ENCODE measurements around the gene LAPTM5. TPM values are rescaled to one million over a fixed set of nuclear protein-coding genes. Genes with fewer than 3 reads are reported as not detected.
A peak's percentile ranks its signal among the peaks of the same experiment; 100 is the strongest.

The LAPTM5 gene
- polyA plus RNA-seq, 3 donors, result 1,019 to 1,669 (median 1,153) TPM

DNA sequence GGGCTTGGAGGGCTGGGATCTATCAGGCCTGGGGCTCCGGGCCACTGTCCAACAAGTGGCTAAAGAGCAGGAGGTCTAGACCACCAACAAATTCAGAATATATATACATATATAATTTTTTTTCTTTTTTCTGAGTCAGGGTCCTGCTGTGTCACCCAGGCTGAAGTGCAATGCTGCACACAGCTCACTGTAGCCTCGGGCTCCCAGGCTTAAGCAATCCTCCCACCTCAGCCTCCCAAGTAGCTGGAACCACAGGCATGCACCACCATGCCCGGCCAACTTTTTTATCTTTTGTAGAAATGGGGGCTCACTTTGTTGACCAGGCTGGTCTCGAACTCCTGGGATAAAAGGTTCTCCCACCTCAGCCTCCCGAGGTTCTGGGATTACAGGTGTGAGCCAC, 6.8 kb upstream of the LAPTM5 start:
- Histone ChIP-seq H3K9me3 (replicated peaks in 1 of 2; ENCODE audit: control insufficient read depth in 1 of 2, insufficient read depth in 1 of 2, low read length in 2 of 2) (no peaks in the 10 kb centered on the region), H3K27me3 (ENCODE audit: control insufficient read depth in 2 of 2, insufficient read depth in 2 of 2, low read length in 2 of 2) (no peaks in the 10 kb centered on the region), H2AFZ (ENCODE audit: insufficient read depth, low read depth, low read length, poor library complexity, severe bottlenecking) (no peak overlapping the region), H3K27ac (ENCODE audit: low read depth in 1 of 2, low read length in 2 of 2) (no peak overlapping the region), H4K20me1 (ENCODE audit: insufficient read depth, low read length) (peaks cover 38% of the 10 kb centered on the region), H3K4me3 (replicated peaks in 1 of 3; ENCODE audit: low read depth in 2 of 3, low read length in 3 of 3) (no peak overlapping the region), H3K4me1 (ENCODE audit: control insufficient read depth in 1 of 2, insufficient read depth in 2 of 2, low read length in 2 of 2) (peaks cover 42 to 46% of the 10 kb centered on the region in 2 donors), H3K9ac (ENCODE audit: insufficient read depth, low read length, poor library complexity, severe bottlenecking) (no peak overlapping the region), H3K36me3 (replicated peaks in 1 of 2; ENCODE audit: control insufficient read depth in 1 of 2, insufficient read depth in 2 of 2, low read length in 2 of 2) (no peaks in the 10 kb centered on the region), H3K79me2 (ENCODE audit: insufficient read depth, low read length) (peaks cover 11% of the 10 kb centered on the region), H3K4me2 (replicated peaks; ENCODE audit: extremely low read depth, low read length, poor library complexity, severe bottlenecking) (no peak overlapping the region)
- Mint-ChIP-seq H3K4me3 (no peak overlapping the region), H3K4me1 (peaks cover 51% of the 10 kb centered on the region), H3K27me3 (ENCODE audit: low read depth in 3 of 3) (peaks cover 1 to 11% (median 2%) of the 10 kb centered on the region in 3 donors), H3K27ac (peak overlapping the region in 1 of 7 donors; percentile 45), H3K36me3 (peaks cover 0 to under 1% of the 10 kb centered on the region in 2 donors), H3K9me3 (no peaks in the 10 kb centered on the region)
- intact Hi-C loops (cut with micrococcal nuclease), result no loop called here
- DNase-seq, result no peak
- 72% methylated on average over 2 of the region's 5 CpGs for WGBS (ENCODE audit: insufficient coverage)
- TF ChIP-seq, protein P1, sequence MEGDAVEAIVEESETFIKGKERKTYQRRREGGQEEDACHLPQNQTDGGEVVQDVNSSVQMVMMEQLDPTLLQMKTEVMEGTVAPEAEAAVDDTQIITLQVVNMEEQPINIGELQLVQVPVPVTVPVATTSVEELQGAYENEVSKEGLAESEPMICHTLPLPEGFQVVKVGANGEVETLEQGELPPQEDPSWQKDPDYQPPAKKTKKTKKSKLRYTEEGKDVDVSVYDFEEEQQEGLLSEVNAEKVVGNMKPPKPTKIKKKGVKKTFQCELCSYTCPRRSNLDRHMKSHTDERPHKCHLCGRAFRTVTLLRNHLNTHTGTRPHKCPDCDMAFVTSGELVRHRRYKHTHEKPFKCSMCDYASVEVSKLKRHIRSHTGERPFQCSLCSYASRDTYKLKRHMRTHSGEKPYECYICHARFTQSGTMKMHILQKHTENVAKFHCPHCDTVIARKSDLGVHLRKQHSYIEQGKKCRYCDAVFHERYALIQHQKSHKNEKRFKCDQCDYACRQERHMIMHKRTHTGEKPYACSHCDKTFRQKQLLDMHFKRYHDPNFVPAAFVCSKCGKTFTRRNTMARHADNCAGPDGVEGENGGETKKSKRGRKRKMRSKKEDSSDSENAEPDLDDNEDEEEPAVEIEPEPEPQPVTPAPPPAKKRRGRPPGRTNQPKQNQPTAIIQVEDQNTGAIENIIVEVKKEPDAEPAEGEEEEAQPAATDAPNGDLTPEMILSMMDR (IDR thresholded peaks at IDR 0.05), result no peak

DNA sequence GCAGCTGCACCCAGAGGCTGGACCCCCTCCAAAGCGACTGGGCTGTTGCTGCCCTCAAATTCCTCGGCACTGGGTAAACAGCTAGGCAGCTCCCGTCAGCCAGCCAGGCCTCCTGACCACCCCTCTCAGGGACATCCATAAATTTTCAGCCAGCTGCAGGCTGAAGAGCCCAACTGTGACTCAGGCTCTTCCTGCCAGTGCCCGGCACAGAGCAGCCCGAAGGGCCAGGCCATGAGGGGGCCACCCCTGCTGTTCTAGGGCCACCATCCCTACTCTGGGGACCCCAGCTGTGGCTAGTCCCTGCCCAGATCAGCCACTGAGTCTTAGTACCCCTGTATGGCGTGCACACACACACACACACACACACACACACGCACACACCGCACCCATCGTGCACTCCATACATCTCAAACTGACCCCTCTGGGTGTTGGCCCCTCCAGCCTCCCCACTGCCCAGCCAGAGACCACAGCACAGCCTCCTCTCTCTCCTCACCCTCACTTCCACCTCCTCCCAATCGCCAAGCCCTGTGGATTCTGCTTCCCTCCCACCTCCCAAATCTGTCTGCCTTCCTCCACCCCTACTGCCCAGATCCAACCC, 6.2 kb upstream of the LAPTM5 start:
- Mint-ChIP-seq H3K36me3 (no peaks in the 10 kb centered on the region), H3K27me3 (ENCODE audit: low read depth in 3 of 3) (peaks cover 0 to 6% (median 2%) of the 10 kb centered on the region in 3 donors), H3K27ac (peak overlapping the region in 3 of 7 donors; percentile 30 to 45 (median 33)), H3K4me3 (no peak overlapping the region), H3K4me1 (peaks cover 51% of the 10 kb centered on the region), H3K9me3 (peaks cover 0 to 3% (median 0%) of the 10 kb centered on the region in 7 donors)
- H3K4me2 ChIP-seq (replicated peaks; ENCODE audit: extremely low read depth, low read length, poor library complexity, severe bottlenecking), result no peak overlapping the region
- H2AFZ ChIP-seq (ENCODE audit: insufficient read depth, low read depth, low read length, poor library complexity, severe bottlenecking), result no peak overlapping the region
- H3K9ac ChIP-seq (ENCODE audit: insufficient read depth, low read length, poor library complexity, severe bottlenecking), result no peak overlapping the region
- TF ChIP-seq, protein P1 (IDR thresholded peaks at IDR 0.05), result no peak
- H3K27ac ChIP-seq (ENCODE audit: low read depth in 1 of 2, low read length in 2 of 2), result no peak overlapping the region
- peaks cover 48 to 52% of the 10 kb centered on the region in 2 donors for H3K4me1 ChIP-seq (ENCODE audit: control insufficient read depth in 1 of 2, insufficient read depth in 2 of 2, low read length in 2 of 2)
- intact Hi-C loops (cut with micrococcal nuclease), result no loop called here
- DNase-seq, result no peak
- H3K36me3 ChIP-seq (replicated peaks in 1 of 2; ENCODE audit: control insufficient read depth in 1 of 2, insufficient read depth in 2 of 2, low read length in 2 of 2), result no peaks in the 10 kb centered on the region
- H3K4me3 ChIP-seq (replicated peaks in 1 of 3; ENCODE audit: low read depth in 2 of 3, low read length in 3 of 3), result no peak overlapping the region
- 61% methylated on average over 9 of the region's 10 CpGs for WGBS (ENCODE audit: insufficient coverage)
- no peaks in the 10 kb centered on the region for H3K9me3 ChIP-seq (replicated peaks in 1 of 2; ENCODE audit: control insufficient read depth in 1 of 2, insufficient read depth in 1 of 2, low read length in 2 of 2)
- no peaks in the 10 kb centered on the region for H3K27me3 ChIP-seq (ENCODE audit: control insufficient read depth in 2 of 2, insufficient read depth in 2 of 2, low read length in 2 of 2)
- H3K79me2 ChIP-seq (ENCODE audit: insufficient read depth, low read length), result peaks cover 17% of the 10 kb centered on the region
- H4K20me1 ChIP-seq (ENCODE audit: insufficient read depth, low read length), result peaks cover 44% of the 10 kb centered on the region
